LHCN-M2 (cell line): ENCODE results near the gene USP12. TPM values are rescaled to one million over a fixed set of nuclear protein-coding genes. Genes with fewer than 3 reads are reported as not detected.
A peak's percentile ranks its signal among the peaks of the same experiment; 100 is the strongest.
"Not testable (repeated sequence)": the region's sequence is repeated elsewhere in the genome, so short reads cannot be mapped to it uniquely, and the experiment has no call there.

ENCODE experiments used
- DNase-seq: peaks from one replicate; pipeline ENCODE4 v3.0.0-alpha.2; 2012; ENCODE audit warnings: low read depth
- total RNA-seq: library from RNA; depleted of rRNA; stranded (reverse); fragments of >200 nt; gene quantifications from 2 replicates; pipeline ENCODE4 v1.2.3, GENCODE V29; 2014

Gene USP12
- total RNA-seq, 1 experiment from 2014 or later, result 26.8 TPM

DNA sequence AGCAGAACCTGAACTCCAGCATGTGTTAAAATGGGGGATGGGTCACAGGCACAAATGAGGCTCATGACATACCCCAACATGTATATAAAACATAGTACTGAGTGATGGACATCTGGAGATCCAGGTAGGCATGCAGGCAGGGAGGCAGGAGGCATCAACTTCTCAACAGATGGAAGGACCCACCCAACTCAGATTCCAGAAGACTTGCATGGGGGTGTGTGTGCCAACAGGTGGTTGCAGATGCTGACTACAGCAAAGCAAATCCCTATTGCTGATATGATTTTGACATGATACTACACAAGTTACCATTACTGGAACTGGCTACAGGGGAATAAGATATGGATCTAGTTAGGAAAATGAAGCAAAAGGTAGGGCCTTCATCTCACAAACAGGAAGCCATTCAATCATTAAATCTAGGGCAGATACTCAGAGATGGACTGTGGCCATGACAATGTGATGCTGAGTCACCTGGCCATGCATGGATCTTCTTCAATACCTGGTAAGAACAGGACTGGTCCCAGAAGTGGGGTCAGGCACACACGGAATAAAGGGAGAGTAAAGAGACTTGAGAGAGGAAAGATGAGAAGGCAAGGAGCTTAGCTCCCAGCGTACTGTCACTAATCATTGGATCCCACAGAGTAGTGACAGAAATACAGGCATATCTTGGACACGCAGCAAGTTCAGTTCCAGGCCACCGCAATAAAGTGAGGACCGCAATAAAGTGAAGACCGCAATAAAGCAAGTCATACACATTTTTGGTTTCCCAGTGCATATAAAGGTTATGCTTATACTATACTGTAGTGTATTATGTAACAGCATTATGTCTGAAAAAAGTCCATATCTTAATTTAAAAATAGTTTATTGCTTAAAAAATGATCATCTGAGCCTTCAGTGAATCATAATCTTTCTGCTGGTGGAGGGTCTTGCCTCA, 91.3 kb downstream of the USP12 start:
- no peak for DNase-seq

DNA sequence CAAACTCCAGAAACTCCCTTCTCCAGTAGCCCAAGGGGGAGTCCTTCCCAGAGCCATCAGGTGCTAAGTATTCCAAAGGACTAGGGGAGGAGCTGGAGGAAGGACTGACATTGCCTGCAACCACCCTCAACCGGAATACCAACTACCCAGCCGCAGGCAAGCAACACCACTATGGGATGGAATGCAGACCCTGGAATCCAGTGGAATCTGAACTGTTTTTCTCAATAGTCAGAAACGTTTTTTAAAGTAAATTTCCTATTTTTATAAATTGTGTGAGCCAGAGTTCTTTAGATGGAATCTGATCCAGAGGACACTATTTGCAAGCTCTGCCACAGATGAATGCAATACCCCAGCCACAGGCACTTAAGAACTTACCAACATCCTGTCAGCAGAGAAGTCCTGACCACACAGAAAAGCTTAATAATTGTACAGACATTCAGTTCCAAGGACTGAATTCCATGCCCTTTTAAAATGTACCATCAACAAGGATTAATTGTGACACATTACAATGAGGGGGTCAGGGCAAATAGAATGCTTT, 92.1 kb downstream of the USP12 start:
- DNase-seq, result peak; percentile 94

DNA sequence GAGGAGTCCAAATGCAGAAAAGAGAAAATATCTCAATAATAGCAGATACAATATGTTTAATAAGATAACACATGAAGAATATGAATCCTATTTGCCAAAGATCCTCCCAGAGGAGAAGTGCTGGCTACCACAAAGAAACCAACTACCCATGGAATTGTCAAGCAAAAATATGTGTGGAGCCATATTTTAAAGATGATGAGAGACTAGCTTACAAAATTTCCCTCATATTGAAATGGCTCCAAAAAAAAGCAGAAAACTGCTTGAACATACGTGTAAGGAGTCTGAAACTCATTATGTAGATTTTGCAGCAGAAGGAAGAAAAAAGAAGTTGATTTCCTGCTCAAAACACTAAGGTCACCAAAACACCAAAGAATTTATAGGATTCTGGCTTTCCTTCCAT, 94.2 kb downstream of the USP12 start:
- DNase-seq, result no peak

DNA sequence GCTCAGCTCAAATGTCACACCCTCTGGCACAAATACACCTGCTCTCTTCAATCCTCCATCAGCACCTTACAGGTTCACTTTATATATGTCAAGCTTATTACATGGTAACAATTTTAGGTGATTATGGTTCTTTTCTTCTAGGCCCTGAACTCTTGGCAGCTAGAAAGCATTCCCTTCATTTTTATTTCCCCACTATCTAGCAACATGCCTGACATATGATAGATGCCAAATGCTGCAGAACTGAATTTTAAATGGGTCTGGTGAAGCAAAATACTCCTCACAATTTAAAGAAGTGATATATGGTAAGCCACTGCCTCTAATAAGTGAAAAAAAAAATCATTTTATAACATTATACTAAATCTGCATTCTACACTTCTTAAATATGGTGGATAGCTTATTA, 95.2 kb downstream of the USP12 start:
- no peak for DNase-seq

DNA sequence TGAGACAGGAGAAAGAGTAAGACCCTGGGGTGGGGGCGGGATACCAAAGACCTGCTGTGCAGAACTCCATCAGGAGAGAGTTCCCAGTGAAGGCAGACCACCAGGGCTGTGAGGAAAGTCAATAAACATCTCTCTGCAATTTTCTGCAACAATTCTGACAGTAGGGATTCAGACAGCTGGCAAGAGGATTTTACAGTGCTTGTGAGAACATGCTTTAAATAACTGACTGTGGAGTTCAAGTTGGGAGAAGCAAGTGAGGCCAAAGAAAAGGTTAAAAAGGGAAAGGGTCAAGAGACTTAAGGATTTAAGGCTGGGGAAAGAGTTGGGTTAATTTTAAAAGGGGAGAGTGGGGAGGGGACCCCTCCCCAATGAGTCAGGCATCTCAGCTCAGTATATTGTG, 98.4 kb downstream of the USP12 start:
- no peak for DNase-seq

DNA sequence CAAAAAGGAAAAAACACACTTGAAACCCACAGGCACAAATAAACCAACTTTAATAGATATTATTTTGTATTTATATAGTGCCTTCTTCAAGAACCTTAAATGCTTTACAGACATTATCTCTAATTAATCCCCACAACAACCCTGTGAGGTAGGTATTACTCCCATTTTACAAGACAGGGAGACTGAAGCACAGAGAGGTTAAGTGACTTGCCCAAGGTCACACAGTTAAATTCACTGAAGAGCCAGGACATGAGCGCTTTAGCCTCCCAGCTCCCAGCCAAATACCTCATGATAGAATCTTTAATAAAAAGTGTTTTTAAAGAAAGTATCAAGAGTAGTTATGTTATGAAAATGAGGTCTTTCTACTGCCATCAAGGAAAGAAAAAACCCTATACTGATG, 105.5 kb downstream of the USP12 start:
- not testable (repeated sequence) for DNase-seq

DNA sequence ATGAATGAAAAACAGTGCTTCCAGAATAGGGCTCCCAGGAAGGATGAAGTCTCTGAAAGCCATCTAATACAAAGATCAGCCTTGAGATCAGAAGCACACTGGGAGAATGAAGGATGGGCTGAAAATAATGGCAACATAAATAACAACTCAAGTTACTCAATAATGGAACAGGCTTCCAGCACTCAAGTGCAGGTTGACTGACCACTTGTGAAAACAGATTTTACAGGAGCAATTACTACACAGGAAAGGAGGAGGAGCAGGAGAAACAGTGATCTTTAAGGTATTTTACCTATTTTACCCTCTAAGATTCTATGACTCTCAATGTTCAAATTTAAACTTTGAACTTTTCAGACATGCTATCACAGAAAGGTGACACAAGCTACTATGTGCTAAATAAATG, 106.0 kb downstream of the USP12 start:
- no peak for DNase-seq

DNA sequence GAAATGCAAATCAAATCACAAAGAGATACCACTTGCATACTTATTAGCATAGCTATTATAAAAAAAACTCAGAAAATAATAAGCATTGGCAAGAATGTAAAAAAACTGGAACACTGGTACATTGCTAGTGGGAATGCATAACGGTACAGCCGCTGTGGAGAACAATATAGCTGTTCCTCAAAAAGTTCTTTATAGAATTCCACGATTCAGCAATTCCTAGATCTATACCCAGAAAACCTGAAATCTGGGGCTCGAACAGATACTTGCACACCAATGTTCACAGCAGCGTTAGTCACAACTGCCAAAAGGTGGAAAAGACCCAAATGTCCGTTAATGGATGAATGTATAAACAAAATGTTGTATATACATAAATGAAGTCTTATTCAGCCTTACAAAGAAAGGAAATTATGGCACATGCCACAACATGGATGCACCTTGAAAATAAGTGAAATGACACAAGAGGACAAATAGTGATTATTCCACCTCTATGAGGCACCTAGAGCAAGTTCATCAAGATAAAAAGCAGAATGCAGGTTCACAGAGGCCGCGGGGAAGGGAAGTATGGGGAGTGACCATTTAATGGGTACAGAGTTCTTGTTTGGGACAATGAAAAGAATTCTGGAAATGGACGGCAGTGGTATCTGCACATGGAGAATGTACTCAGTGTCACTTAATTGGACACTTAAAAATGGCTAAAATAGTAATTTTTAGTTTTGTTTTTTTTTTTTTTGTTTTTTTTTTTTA, 107.2 kb downstream of the USP12 start:
- no peak for DNase-seq

DNA sequence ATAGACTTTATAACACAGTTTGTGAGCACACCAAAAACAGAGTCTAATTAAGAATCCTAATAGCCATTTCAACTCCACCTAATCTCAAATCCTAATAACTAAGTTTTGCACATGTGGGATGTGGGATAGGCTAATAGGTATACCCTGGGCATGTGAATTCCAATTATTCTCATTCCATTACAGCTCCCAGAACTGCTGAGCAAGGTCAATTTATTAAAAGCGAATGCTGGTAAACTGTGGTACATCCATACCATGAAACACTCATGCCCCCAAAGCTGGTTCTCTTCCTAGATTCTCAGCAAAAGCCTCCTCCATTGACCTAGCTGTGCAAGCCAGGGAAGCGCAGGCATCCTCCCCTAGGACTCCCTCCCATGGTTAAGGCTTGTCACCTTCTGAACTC, 113.8 kb downstream of the USP12 start:
- DNase-seq, result no peak

DNA sequence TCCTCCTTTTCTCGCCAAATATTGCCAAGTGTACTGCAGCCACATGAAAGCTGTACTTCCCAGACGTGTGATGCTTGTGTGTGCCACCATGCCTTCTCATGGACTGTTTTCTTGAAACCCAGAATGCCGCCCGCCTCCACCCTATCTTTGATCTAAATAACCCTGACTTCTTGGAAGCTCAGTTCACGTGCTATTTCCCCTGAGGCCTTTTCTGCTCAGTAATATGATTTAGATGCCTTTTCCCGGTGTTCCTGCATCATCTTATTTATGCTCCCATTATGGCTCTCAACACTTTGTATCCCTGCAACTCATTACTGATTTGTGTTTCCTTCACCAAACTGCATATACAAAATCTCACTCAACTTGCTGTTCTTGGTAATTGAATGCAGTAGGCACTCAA, 116.1 kb downstream of the USP12 start:
- DNase-seq, result no peak

DNA sequence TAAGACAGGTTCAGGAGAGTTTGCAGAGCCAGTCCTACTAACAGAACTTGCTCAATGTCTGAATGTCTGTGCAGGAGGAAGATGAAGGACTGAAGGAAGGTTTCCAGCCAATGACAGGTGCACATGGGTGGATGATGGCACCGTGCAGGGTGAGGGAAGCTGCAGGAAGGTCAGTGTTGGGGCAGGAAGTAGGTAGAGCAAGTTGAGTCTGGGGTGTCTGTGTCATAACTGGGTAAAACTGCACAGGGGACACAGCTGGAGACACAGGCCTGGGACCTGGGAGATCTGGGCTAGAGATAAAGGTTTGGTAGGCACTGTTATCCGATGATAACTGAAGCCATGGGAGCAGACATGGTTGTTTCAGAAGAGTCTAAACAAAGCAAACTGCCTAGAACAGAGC, 116.9 kb downstream of the USP12 start:
- DNase-seq, result no peak

DNA sequence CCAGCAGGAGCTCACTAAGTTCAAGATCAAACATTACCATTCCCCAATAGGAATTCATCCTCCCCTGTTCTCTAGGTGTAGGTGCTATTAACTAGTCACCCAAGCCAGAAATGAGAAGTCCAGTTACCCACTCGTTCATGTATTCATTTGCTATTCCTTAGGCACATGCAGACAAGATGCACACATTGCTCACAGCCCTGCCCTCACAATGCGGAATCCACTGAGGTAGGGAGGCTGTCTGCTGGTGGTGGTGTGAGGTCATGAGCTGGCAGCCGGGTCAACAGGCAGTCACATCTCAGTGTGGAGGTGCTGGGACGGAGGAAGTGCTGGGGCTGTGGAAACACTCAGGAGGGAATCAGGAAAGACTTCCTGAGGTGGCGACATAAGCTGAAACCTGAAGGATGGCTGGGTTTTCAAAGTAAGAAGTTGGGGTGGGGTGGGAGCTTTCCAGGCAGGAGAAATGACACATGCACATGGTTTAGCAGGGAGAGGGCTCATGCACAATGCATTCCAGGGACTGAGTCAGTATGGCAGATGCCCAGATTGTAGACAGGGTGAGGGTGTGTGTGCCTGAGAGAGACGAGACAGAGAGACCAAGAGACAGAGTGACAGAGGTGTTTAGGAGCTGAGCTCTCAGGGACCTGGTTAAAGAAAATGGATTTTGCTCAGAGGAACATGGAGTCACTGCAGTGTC, 117.6 kb downstream of the USP12 start:
- peak; percentile 88 for DNase-seq

DNA sequence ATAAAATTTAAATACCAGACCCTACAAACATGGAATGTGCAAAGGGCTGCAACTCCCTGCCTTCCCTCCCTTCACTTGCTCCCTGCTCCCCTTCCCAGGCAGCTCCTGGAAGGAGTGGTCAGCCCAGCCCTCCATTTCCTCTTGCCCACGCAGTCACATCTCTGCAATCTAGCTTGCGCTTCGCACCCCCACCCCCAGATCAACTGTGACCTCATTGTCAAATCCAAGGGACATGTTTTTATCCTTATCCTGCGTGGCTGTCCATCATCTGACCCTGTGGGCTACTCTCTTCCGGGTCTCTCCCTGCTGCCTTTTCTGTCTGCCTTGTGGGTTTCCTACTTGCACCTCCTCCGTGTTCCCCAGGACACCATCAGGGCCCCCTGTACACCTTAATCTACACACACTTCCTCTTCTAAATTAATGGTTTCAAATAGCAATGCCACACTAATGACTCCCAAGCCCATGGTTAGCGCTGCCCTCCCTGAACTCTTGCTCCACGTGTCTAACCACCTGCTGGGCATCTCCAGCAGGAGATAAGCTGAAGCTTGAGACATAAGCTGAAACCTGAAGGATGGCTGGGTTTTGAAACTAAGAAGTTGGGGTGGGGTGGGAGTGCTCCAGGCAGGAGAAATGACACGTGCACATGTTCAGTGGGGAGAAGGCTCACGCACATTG, 118.3 kb downstream of the USP12 start:
- DNase-seq, result no peak

DNA sequence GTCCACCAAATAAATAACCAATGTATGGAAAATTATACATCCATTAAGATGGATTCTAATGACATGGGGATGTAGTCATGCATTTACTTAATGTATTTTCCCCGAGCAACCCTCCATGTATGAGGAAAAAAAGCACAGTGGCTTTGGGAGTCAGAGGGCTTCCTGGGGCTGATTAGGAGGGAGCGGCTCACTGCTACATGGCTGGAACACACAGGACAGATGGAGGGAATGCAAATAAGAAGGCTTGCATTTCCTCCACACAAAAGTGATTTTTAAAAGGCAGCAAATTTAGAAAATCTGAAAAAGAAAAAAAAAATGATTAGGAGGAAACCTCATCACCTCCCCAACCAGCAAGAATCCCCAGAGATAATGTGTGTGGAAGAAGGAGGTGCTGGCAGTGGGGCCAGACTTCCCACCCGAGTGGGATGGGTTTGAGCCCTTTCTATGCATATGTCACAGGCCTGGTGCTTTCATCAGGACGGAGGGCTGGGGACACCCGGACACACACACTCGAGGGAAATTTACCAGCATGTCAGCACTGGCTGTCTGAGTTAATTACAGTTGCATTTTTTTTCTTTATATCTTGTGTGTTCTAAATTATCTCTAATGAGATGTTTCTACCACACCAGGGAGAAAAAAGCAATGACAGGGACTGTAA, 118.9 kb downstream of the USP12 start:
- no peak for DNase-seq

DNA sequence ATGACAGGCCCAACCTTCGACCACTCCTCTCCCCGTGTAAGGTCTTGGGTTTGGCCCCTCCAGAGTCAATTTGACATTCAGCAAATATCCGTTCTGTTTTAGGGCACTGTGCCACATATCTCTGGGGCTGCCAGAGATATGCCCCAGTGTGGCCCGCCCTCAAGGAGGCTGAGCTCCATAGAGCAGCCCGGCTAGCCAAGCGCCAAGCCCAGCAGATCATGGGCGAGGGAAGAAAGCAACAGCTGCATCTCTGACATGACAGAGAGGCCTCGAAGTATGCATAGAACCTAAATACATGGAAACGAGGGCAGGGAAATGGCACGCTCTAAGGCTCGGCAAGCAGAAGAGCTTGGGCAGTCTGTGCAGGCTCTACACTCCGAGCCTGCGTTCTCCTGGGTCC, 124.5 kb downstream of the USP12 start:
- no peak for DNase-seq

DNA sequence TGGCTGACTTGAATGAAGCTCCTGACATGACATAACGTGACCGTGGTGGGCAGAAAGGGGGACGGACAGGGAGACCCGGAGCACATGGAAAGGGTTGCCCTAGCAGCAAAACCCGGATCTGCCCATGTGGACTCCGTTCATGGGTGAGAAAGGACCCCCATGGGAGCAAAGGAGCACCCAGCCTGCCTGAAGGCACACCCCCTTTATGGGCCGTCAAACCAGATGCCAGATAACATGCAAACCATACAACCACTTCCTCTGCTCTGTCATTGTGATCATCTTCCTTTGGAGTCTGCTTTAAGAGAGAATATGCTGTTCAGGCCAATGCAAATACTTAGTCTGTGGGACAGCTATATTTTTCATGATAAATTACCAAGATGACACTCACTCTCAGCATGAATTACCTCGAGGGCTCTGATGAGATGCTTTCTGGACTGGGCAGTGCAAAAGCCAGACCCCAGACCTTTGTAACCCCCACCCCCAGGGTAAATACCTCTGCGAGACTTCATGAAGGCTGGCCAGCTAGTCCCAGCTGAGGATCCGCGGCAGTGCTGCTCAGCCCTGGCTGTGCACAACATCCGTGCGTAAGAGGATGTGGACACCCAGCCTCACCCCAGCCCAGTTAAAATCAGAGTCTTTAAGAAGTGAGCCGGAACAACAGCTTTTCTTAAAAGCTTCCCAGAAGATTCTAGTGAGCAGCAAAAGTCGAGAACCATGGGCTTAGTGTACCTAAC, 126.6 kb downstream of the USP12 start:
- DNase-seq, result no peak

DNA sequence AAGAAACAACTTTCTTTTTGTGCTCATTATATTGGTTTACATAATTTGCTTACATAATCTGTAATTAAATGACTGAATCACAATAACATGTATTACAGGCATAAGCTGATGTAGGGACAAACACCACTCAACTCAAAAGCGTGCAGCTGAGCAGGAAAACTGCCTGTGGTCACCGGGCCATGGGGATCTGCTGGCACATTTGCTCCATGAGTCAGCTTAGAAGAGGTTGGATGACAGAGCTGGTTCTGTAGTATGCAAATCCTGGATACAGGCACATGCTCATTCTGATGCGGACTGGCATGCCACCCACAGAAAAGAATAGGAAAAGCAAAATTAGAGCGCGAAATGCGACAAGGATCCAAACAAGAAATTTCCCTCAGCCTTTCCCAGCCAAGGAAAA, 128.6 kb downstream of the USP12 start:
- DNase-seq, result peak; percentile 99

DNA sequence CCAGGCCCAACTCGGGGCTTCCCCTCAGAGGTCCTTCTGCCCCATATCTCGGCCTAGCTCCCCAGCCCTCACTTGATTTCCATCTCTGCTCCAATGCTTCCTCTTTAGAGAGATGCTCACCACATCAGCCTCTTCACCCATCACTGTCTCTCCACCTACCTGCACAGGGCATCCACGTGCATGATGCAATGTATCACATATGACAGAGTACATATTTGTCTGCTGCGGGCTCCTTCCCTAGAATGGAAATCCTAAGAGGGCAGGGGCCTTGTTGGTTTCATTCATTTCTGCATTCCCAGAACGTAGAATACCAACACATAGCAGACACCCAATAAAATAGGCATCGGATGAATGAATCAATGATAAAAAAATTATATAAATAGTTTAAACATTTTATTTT, 130.3 kb downstream of the USP12 start:
- DNase-seq, result no peak

DNA sequence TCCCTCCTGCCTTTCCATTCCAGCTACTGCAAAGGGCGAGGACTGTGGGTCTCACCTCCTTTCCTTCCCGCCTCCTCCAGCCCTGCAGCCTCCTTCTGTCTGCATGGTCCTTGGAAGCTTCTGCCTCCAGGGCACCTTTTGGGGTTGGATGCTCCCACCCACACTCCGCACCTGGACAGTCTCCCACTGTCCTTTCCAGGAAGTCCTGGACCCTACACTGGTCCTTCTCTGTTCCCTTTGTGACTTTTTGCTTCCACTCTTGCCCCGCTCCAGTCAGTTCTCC, 130.8 kb downstream of the USP12 start:
- DNase-seq, result no peak

DNA sequence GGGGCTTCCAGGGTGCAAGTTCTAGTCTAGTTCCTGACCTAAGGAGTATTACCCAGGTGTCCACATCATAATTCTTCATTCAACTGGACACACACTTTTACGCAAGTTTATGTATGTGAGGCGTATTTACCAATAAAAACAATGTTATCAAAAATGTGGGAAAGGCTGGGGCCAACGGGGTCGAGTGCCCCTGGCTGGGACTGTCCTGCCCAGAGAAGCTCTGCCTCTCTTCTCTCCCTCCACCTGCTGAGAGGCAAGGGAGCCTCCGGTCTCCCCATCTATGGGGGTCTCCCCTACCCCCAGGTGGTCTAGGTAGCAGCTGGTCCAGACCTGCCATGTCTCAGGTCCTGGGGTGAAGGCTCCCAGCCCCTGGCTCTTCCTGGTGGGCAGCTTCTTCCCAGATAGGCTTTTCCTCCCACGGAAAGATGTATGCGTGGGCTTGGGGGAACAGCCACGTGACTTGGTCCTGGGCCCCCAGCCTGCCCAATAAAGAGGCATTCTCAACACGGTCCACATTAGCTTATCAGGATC, 132.4 kb downstream of the USP12 start:
- DNase-seq, result no peak
